ENCODE results near the gene TSPAN15.

The TSPAN15 gene

DNA sequence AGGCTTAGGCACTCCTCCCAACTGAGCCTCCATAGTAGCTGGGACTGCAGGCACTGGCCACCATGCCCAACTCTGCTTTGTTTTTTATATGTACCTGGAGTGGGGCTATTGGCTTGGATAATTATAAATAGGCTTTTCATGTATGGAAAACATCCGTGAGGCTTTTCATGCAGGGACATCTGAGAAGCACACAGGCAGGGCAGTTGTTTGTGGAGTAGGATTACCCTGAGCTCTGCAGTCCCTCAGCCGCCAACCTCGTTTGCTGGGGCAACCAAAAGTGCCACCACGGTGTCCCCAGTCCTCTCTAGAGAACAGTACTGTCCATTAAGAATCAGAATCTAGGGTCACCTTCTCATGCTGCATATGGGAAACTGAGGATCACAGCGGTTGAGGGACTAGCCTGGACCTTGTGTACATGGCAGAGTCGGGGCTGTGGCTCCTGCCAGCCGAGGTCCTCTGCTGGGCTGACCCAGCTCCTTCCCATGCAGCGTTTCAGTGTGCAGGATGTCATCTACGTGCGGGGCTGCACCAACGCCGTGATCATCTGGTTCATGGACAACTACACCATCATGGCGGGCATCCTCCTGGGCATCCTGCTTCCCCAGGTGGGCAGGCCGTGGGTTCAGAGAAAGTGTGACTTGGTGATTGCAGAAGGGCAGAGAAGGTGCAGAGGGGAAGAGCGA is 54.5 kb downstream of the TSPAN15 start:
- Histone ChIP-seq H3K27ac (no peak overlapping the region), H3K9ac (no peak overlapping the region), H3K4me3 (ENCODE audit: low read depth, low read length) (no peak overlapping the region)

GRCh38 chr10:69506487-69506833 is 55.2 kb downstream of the TSPAN15 start:
- Histone ChIP-seq H2AFZ (no peak overlapping the region), H3K27ac (no peak overlapping the region), H3K4me2 (ENCODE audit: low read length) (no peak overlapping the region), H3K27me3 (ENCODE audit: control insufficient read depth, insufficient read depth, low read length) (no peaks in the 10 kb centered on the region), H3K36me3 (ENCODE audit: control insufficient read depth, insufficient read depth, low read length) (no peaks in the 10 kb centered on the region), H3K9ac (no peak overlapping the region), H3K79me2 (no peaks in the 10 kb centered on the region), H3K4me1 (no peaks in the 10 kb centered on the region), H3K4me3 (ENCODE audit: low read depth, low read length) (no peak overlapping the region), H3K9me3 (ENCODE audit: control insufficient read depth, low read length) (no peaks in the 10 kb centered on the region)
- TF ChIP-seq CTCF (IDR thresholded peaks at IDR 0.05) = no peak

More for the DNA sequence above, 54.5 kb downstream of the TSPAN15 start:
- TF ChIP-seq CTCF (IDR thresholded peaks at IDR 0.05) = no peak
- Histone ChIP-seq H3K9me3 (ENCODE audit: control insufficient read depth, low read length) (no peaks in the 10 kb centered on the region), H3K79me2 (no peaks in the 10 kb centered on the region), H3K27me3 (ENCODE audit: control insufficient read depth, insufficient read depth, low read length) (no peaks in the 10 kb centered on the region), H3K4me2 (ENCODE audit: low read length) (no peak overlapping the region), H3K4me1 (no peaks in the 10 kb centered on the region), H3K36me3 (ENCODE audit: control insufficient read depth, insufficient read depth, low read length) (no peaks in the 10 kb centered on the region), H2AFZ (no peak overlapping the region)

DNA sequence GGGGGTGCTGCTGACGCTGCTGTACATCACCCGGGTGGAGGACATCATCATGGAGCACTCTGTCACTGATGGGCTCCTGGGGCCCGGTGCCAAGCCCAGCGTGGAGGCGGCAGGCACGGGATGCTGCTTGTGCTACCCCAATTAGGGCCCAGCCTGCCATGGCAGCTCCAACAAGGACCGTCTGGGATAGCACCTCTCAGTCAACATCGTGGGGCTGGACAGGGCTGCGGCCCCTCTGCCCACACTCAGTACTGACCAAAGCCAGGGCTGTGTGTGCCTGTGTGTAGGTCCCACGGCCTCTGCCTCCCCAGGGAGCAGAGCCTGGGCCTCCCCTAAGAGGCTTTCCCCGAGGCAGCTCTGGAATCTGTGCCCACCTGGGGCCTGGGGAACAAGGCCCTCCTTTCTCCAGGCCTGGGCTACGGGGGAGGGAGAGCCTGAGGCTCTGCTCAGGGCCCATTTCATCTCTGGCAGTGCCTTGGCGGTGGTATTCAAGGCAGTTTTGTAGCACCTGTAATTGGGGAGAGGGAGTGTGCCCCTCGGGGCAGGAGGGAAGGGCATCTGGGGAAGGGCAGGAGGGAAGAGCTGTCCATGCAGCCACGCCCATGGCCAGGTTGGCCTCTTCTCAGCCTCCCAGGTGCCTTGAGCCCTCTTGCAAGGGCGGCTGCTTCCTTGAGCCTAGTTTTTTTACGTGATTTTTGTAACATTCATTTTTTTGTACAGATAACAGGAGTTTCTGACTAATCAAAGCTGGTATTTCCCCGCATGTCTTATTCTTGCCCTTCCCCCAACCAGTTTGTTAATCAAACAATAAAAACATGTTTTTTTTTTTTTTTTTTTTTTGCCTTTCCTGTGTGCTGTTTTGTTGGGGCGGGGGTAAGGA is 55.8 kb downstream of the TSPAN15 start:
- Histone ChIP-seq H2AFZ (peak overlapping the region; percentile 63), H3K9ac (no peak overlapping the region), H3K36me3 (ENCODE audit: control insufficient read depth, insufficient read depth, low read length) (no peaks in the 10 kb centered on the region), H3K27ac (no peak overlapping the region), H3K9me3 (ENCODE audit: control insufficient read depth, low read length) (no peaks in the 10 kb centered on the region), H3K4me2 (ENCODE audit: low read length) (no peak overlapping the region), H3K27me3 (ENCODE audit: control insufficient read depth, insufficient read depth, low read length) (no peaks in the 10 kb centered on the region), H3K79me2 (no peaks in the 10 kb centered on the region), H3K4me1 (no peaks in the 10 kb centered on the region), H3K4me3 (ENCODE audit: low read depth, low read length) (peak overlapping the region; percentile 22)
- TF ChIP-seq CTCF (IDR thresholded peaks at IDR 0.05) = no peak

- TF ChIP-seq CTCF (IDR thresholded peaks at IDR 0.05) = no peak
- H3K36me3 ChIP-seq (ENCODE audit: control insufficient read depth, insufficient read depth, low read length) = no peaks in the 10 kb centered on the region
- H3K27me3 ChIP-seq (ENCODE audit: control insufficient read depth, insufficient read depth, low read length) = no peaks in the 10 kb centered on the region
- H3K4me3 ChIP-seq (ENCODE audit: low read depth, low read length) = no peak overlapping the region
- no peak overlapping the region for H2AFZ ChIP-seq
- H3K9me3 ChIP-seq (ENCODE audit: control insufficient read depth, low read length) = no peaks in the 10 kb centered on the region
- H3K9ac ChIP-seq = no peak overlapping the region
- no peak overlapping the region for H3K27ac ChIP-seq
- no peak overlapping the region for H3K4me2 ChIP-seq (ENCODE audit: low read length)
- H3K79me2 ChIP-seq = no peaks in the 10 kb centered on the region
- no peaks in the 10 kb centered on the region for H3K4me1 ChIP-seq
These were observed 57.6 kb downstream of the TSPAN15 start for GRCh38 chr10:69508738-69509340.

Data from parathyroid adenoma (tissue), 2 donors.